GM13976 (cell line): ENCODE measurements around the gene ANHX.

Experiments used
- DNase-seq: peaks from one replicate; pipeline ENCODE4 v3.0.0; 2012; ENCODE audit warnings: low spot score
- in situ Hi-C: fragments of 300-500 bp; cut with MboI; formaldehyde crosslinking; loops from one replicate; pipeline ENCODE4 v1.12.0; 2022; ENCODE audit warnings: low sequenced_read_pairs, mixed read lengths, inconsistent platforms; ENCODE audit not compliant: unreplicated experiment
- TF ChIP-seq, protein P1 (sequence below): IDR thresholded peaks from 2 replicates; pipeline ENCODE4 v1.5.1; 2012; ENCODE audit warnings: borderline replicate concordance, mild to moderate bottlenecking; ENCODE audit not compliant: insufficient read depth; ENCODE audit errors: extremely low read depth, missing control alignments, control extremely low read depth

Gene ANHX

GRCh38 chr12:133181238-133181959, 54.3 kb downstream of the ANHX start, which contains the start of gene ZNF268:
TSS of gene ZNF268 (plus strand) at chr12:133181495. CDS start at chr12:133181998, 503 bp downstream.
- DNase-seq = peak; percentile 96
- TF ChIP-seq, protein P1, sequence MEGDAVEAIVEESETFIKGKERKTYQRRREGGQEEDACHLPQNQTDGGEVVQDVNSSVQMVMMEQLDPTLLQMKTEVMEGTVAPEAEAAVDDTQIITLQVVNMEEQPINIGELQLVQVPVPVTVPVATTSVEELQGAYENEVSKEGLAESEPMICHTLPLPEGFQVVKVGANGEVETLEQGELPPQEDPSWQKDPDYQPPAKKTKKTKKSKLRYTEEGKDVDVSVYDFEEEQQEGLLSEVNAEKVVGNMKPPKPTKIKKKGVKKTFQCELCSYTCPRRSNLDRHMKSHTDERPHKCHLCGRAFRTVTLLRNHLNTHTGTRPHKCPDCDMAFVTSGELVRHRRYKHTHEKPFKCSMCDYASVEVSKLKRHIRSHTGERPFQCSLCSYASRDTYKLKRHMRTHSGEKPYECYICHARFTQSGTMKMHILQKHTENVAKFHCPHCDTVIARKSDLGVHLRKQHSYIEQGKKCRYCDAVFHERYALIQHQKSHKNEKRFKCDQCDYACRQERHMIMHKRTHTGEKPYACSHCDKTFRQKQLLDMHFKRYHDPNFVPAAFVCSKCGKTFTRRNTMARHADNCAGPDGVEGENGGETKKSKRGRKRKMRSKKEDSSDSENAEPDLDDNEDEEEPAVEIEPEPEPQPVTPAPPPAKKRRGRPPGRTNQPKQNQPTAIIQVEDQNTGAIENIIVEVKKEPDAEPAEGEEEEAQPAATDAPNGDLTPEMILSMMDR = peak; percentile 82
- in situ Hi-C loops = no loop called here

- in situ Hi-C loops = no loop called here
- TF ChIP-seq, protein P1 = no peak
Measured at GRCh38 chr12:133180669-133181068, 55.0 kb downstream of the ANHX start.

DNA sequence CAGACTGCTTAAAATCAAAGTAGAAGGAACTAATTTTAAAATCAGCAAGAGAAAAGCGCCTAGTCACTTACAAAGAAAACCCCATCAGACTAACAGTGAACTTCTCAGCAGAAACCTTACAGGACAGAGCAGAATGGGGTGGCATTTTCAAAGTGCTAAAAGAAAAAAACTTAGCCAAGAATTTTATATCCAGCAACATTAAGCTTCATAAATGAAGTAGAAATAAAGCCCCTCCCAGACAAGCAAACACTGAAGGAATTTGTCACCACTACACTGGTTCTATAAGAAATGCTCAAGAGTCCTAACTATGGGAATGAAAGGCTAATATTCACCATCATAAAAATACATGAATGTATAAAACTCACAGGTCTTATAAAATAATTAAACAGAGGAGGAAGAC, 60.8 kb downstream of the ANHX start:
- TF ChIP-seq, protein P1 = no peak
- DNase-seq = no peak
- in situ Hi-C loops = no loop called here

More at GRCh38 chr12:133180669-133181068, 55.0 kb downstream of the ANHX start:
- DNase-seq = no peak

GRCh38 chr12:133172491-133172890, 63.2 kb downstream of the ANHX start:
- in situ Hi-C loops = no loop called here
- DNase-seq = no peak
- TF ChIP-seq, protein P1 = no peak
